Activated CD8-positive, alpha-beta memory T cell treated with anti-CD3 and anti-CD28 coated beads, Interleukin-2, amount 50 U/mL, for 1 hour (primary cell): ENCODE results near the gene C2CD3.
"Not testable (repeated sequence)": the region's sequence is repeated elsewhere in the genome, so short reads cannot be mapped to it uniquely, and the experiment has no call there.

Experiments
- DNase-seq: peaks from one replicate; pipeline ENCODE4 v3.0.0-alpha.2; 2020; ENCODE audit errors: extremely low read depth

C2CD3 gene

GRCh38 chr11:74162681-74163467, 7.9 kb downstream of the C2CD3 start:
- DNase-seq, result no peak

GRCh38 chr11:74159642-74160041, 11.2 kb downstream of the C2CD3 start:
- DNase-seq, result no peak

- no peak for DNase-seq
Measured at GRCh38 chr11:74157169-74157568, 13.6 kb downstream of the C2CD3 start.

- DNase-seq, result no peak
Measured at GRCh38 chr11:74154620-74155281, 16.1 kb downstream of the C2CD3 start.

GRCh38 chr11:74153224-74153623, 17.6 kb downstream of the C2CD3 start:
- no peak for DNase-seq

GRCh38 chr11:74147199-74147929, 23.4 kb downstream of the C2CD3 start:
- no peak for DNase-seq

GRCh38 chr11:74144592-74144991, 26.2 kb downstream of the C2CD3 start:
- no peak for DNase-seq

- no peak for DNase-seq
Measured at GRCh38 chr11:74142624-74143023, 28.2 kb downstream of the C2CD3 start.

- DNase-seq, result no peak
Measured at GRCh38 chr11:74141908-74142307, 28.9 kb downstream of the C2CD3 start.

- no peak for DNase-seq
Measured at GRCh38 chr11:74141241-74141695, 29.5 kb downstream of the C2CD3 start.

GRCh38 chr11:74139919-74140431, 30.8 kb downstream of the C2CD3 start:
- DNase-seq, result not testable (repeated sequence)

GRCh38 chr11:74139151-74139918, 31.5 kb downstream of the C2CD3 start:
- DNase-seq, result no peak

- no peak for DNase-seq
Measured at GRCh38 chr11:74138572-74138971, 32.2 kb downstream of the C2CD3 start.

GRCh38 chr11:74138021-74138420, 32.8 kb downstream of the C2CD3 start:
- DNase-seq, result no peak

GRCh38 chr11:74135127-74135840, 35.5 kb downstream of the C2CD3 start:
- DNase-seq, result no peak

GRCh38 chr11:74134661-74135060, 36.1 kb downstream of the C2CD3 start:
- no peak for DNase-seq

- DNase-seq, result no peak
Measured at GRCh38 chr11:74133436-74133835, 37.4 kb downstream of the C2CD3 start.

GRCh38 chr11:74132833-74133232, 38.0 kb downstream of the C2CD3 start:
- DNase-seq, result no peak

- DNase-seq, result not testable (repeated sequence)
Measured at GRCh38 chr11:74129121-74129520, 41.7 kb downstream of the C2CD3 start.

- DNase-seq, result no peak
Measured at GRCh38 chr11:74123008-74123448, 47.8 kb downstream of the C2CD3 start.

GRCh38 chr11:74121804-74122203, 49.0 kb downstream of the C2CD3 start:
- no peak for DNase-seq
